Right lobe of liver (tissue), 4 donors: ENCODE measurements around the gene BDH1.
"Not testable (repeated sequence)": the region's sequence is repeated elsewhere in the genome, so short reads cannot be mapped to it uniquely, and the experiment has no call there.

Experiments
- POLR2A ChIP-seq: fragments of 450-650 bp; IDR thresholded peaks from one replicate; pipeline ENCODE4 v1.6.1; 2017; ENCODE audit warnings: antibody characterized with exemption, mild to moderate bottlenecking
- TF ChIP-seq, protein P1 (sequence below), 4 donors: fragments of 200-600 bp in 3 of 4; fragments of 450-650 bp in 1 of 4; IDR thresholded peaks; one replicate each; pipeline versions ENCODE4 v1.5.1 to v1.8.0; 2016 to 2022; ENCODE audit warnings: antibody characterized with exemption in 4 of 4, mild to moderate bottlenecking in 2 of 4
- donor health status: DM: no; HTN: no; CAD: no.
- donor health status: DM: no; HTN: no; CAD: no.
- donor health status: DM: no; HTN: yes; CAD: no.

DNA sequence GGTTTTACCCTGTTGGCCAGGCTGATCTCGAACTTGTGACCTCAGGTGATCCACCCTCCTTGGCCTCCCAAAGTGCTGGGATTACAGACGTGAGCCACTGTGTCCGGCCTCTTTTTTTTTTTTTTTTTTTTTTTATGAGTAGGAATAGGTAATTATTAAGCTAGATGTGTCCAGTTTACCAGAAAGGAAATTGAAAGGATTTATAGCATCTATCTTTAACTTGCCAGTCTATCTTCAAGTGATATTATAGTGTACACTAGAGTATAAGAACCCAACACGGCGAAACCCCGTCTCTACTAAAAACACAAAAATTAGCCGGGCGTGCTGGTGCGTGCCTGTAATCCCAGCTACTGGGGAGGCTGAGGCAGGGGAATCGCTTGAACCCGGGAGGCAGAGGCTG, 31.0 kb upstream of the BDH1 start:
- TF ChIP-seq, protein P1, sequence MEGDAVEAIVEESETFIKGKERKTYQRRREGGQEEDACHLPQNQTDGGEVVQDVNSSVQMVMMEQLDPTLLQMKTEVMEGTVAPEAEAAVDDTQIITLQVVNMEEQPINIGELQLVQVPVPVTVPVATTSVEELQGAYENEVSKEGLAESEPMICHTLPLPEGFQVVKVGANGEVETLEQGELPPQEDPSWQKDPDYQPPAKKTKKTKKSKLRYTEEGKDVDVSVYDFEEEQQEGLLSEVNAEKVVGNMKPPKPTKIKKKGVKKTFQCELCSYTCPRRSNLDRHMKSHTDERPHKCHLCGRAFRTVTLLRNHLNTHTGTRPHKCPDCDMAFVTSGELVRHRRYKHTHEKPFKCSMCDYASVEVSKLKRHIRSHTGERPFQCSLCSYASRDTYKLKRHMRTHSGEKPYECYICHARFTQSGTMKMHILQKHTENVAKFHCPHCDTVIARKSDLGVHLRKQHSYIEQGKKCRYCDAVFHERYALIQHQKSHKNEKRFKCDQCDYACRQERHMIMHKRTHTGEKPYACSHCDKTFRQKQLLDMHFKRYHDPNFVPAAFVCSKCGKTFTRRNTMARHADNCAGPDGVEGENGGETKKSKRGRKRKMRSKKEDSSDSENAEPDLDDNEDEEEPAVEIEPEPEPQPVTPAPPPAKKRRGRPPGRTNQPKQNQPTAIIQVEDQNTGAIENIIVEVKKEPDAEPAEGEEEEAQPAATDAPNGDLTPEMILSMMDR (IDR thresholded peaks at IDR 0.05), result not testable (repeated sequence)
- not testable (repeated sequence) for TF ChIP-seq POLR2A
